ENCODE results near the gene SLC35G6.
"Not testable (repeated sequence)": the region's sequence is repeated elsewhere in the genome, so short reads cannot be mapped to it uniquely, and the experiment has no call there.

DNA sequence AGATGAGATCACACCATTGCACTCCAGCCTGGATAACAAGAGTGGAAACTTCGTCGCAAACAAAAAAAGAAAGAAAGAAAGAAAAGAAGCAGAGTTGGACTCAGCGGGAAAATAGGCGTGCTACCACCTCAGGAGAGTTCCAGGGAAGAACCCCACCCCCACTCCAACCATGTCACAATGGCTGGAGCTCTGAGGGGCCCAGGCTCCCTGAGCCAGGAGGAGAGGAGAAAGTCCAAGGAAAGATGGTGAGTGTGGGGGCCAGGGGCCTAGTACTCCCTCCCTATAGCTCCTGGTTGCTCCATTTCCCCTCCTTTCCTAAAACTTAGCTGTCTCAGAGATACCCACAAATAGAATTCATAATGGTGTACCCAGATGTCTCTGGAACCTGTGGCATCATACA lies at the start of gene SLC35G6:
- TF ChIP-seq, protein P1, sequence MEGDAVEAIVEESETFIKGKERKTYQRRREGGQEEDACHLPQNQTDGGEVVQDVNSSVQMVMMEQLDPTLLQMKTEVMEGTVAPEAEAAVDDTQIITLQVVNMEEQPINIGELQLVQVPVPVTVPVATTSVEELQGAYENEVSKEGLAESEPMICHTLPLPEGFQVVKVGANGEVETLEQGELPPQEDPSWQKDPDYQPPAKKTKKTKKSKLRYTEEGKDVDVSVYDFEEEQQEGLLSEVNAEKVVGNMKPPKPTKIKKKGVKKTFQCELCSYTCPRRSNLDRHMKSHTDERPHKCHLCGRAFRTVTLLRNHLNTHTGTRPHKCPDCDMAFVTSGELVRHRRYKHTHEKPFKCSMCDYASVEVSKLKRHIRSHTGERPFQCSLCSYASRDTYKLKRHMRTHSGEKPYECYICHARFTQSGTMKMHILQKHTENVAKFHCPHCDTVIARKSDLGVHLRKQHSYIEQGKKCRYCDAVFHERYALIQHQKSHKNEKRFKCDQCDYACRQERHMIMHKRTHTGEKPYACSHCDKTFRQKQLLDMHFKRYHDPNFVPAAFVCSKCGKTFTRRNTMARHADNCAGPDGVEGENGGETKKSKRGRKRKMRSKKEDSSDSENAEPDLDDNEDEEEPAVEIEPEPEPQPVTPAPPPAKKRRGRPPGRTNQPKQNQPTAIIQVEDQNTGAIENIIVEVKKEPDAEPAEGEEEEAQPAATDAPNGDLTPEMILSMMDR (IDR thresholded peaks at IDR 0.05), result not testable (repeated sequence)
- not testable (repeated sequence) for TF ChIP-seq NR2C2, MYBL2, ZNF121, JUN, CREB1, FOXK1 (CRISPR knock-in tag; IDR thresholded peaks at IDR 0.05)
- TF ChIP-seq, protein P2, sequence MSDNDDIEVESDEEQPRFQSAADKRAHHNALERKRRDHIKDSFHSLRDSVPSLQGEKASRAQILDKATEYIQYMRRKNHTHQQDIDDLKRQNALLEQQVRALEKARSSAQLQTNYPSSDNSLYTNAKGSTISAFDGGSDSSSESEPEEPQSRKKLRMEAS (CRISPR knock-in tag; IDR thresholded peaks at IDR 0.05), result not testable (repeated sequence)

All from WTC11 (cell line).